ENCODE data around the gene ADGRG6. TPM values are rescaled to one million over a fixed set of nuclear protein-coding genes. Genes with fewer than 3 reads are reported as not detected.
"Not testable (repeated sequence)": the region's sequence is repeated elsewhere in the genome, so short reads cannot be mapped to it uniquely, and the experiment has no call there.

Gene ADGRG6
- total and polyA plus RNA-seq, 2 donors (not counting 3 experiments of a cell fraction or from before 2014, with no cell fraction given) = 99.3 to 166 TPM

- H3K4me2 ChIP-seq (ENCODE audit: insufficient read depth, low read length); POLR2A ChIA-PET; H3K9me3 ChIP-seq (replicated peaks; ENCODE audit: control insufficient read depth, insufficient read depth, low read length); FAIRE-seq; H3K27ac ChIP-seq (ENCODE audit: insufficient read depth, low read depth, low read length); BruUV-seq (replicated peaks); DNase-seq (ENCODE audit: low read depth, low spot score); H3K9me1 ChIP-seq (replicated peaks; ENCODE audit: control insufficient read depth, extremely low read depth, insufficient read depth, low read length); dilution Hi-C loops (cut with MboI; ENCODE audit: extremely low pct_ligation_motif_present, low sequenced_read_pairs); H3K4me3 ChIP-seq (replicated peaks in 1 of 3; ENCODE audit: insufficient read depth in 1 of 3, low read depth in 1 of 3, low read length in 3 of 3); H3K27me3 ChIP-seq (ENCODE audit: control insufficient read depth in 2 of 2, insufficient read depth in 2 of 2, low read length in 2 of 2); H2AFZ ChIP-seq (ENCODE audit: low read depth, low read length); H4K20me1 ChIP-seq (replicated peaks; ENCODE audit: control insufficient read depth, extremely low read depth, insufficient read depth, low read length); H3K4me1 ChIP-seq (ENCODE audit: control insufficient read depth, extremely low read depth, insufficient read depth, low read length); CTCF ChIA-PET; H3K9ac ChIP-seq (replicated peaks; ENCODE audit: extremely low read depth, insufficient read depth, low read length); H3K79me2 ChIP-seq (ENCODE audit: control insufficient read depth, insufficient read depth, low read length): not testable (repeated sequence)
- intact Hi-C loops (cut with micrococcal nuclease) = loop anchor here (5.0 kb wide), 1 partner anchor 153 kb away; the partner anchor contains the start of gene ADGRG6
- peaks cover 2 to 17% of the 10 kb centered on the region in 2 experiments for H3K36me3 ChIP-seq (ENCODE audit: control insufficient read depth in 2 of 2, extremely low read depth in 1 of 2, insufficient read depth in 2 of 2, low read length in 2 of 2)
These were observed 153.0 kb downstream of the ADGRG6 start for GRCh38 chr6:142454848-142455247.

GRCh38 chr6:142455957-142456589 lies 154.3 kb downstream of the ADGRG6 start:
- Histone ChIP-seq H3K9me1 (replicated peaks; ENCODE audit: control insufficient read depth, extremely low read depth, insufficient read depth, low read length) (no peaks in the 10 kb centered on the region), H3K9ac (replicated peaks; ENCODE audit: extremely low read depth, insufficient read depth, low read length) (no peak overlapping the region), H3K79me2 (ENCODE audit: control insufficient read depth, insufficient read depth, low read length) (no peaks in the 10 kb centered on the region), H4K20me1 (replicated peaks; ENCODE audit: control insufficient read depth, extremely low read depth, insufficient read depth, low read length) (no peaks in the 10 kb centered on the region), H3K27ac (ENCODE audit: insufficient read depth, low read depth, low read length) (no peak overlapping the region), H3K4me2 (ENCODE audit: insufficient read depth, low read length) (no peak overlapping the region), H3K27me3 (ENCODE audit: control insufficient read depth in 2 of 2, insufficient read depth in 2 of 2, low read length in 2 of 2) (no peaks in the 10 kb centered on the region), H3K4me3 (replicated peaks in 1 of 3; ENCODE audit: insufficient read depth in 1 of 3, low read depth in 1 of 3, low read length in 3 of 3) (no peak overlapping the region), H3K9me3 (replicated peaks; ENCODE audit: control insufficient read depth, insufficient read depth, low read length) (no peaks in the 10 kb centered on the region), H2AFZ (ENCODE audit: low read depth, low read length) (no peak overlapping the region), H3K4me1 (ENCODE audit: control insufficient read depth, extremely low read depth, insufficient read depth, low read length) (no peaks in the 10 kb centered on the region), H3K36me3 (ENCODE audit: control insufficient read depth in 2 of 2, extremely low read depth in 1 of 2, insufficient read depth in 2 of 2, low read length in 2 of 2) (peaks cover 2 to 11% of the 10 kb centered on the region in 2 experiments)
- FAIRE-seq = no peak
- no TSS peak for BruUV-seq (replicated peaks)
- dilution Hi-C loops (cut with MboI; ENCODE audit: extremely low pct_ligation_motif_present, low sequenced_read_pairs) = no loop called here
- POLR2A ChIA-PET = no interaction called here
- intact Hi-C loops (cut with micrococcal nuclease) = no loop called here
- no peak for TF ChIP-seq FOS (IDR thresholded peaks at IDR 0.05; ENCODE audit: borderline replicate concordance, insufficient read depth, low read length)
- no peak for TF ChIP-seq EZH2 (IDR thresholded peaks at IDR 0.05; ENCODE audit: borderline replicate concordance, low read depth, low read length, severe bottlenecking)
- no peak for TF ChIP-seq GATA2 (IDR thresholded peaks at IDR 0.05; ENCODE audit: insufficient read depth, insufficient read length, low read depth, low read length)
- TF ChIP-seq POLR2A (IDR thresholded peaks at IDR 0.05; ENCODE audit: low read depth, low read length) = no peak
- no peak for TF ChIP-seq POLR2AphosphoS5 (IDR thresholded peaks at IDR 0.05; ENCODE audit: insufficient read depth, low read depth, low read length)
- TF ChIP-seq JUN (IDR thresholded peaks at IDR 0.05; ENCODE audit: borderline replicate concordance, insufficient read depth, insufficient read length, low read depth) = no peak
- TF ChIP-seq CTCF (IDR thresholded peaks at IDR 0.05; ENCODE audit: extremely low read depth in 1 of 2, insufficient read depth in 1 of 2, low read depth in 1 of 2, low read length in 2 of 2) = no peak
- TF ChIP-seq MYC (IDR thresholded peaks at IDR 0.05; ENCODE audit: low read depth, low read length) = no peak
- TF ChIP-seq MAX (IDR thresholded peaks at IDR 0.05; ENCODE audit: insufficient read depth, insufficient read length) = no peak
- CTCF ChIA-PET = no interaction called here
- no peak for DNase-seq (ENCODE audit: low read depth, low spot score)

Measured in endothelial cell of umbilical vein (primary cell).